Naive thymus-derived CD4-positive, alpha-beta T cell (primary cell): ENCODE data around the gene MDM2. TPM values are rescaled to one million over a fixed set of nuclear protein-coding genes. Genes with fewer than 3 reads are reported as not detected.

ENCODE experiments used
- ATAC-seq: fragments of 150-1000 bp; cut with Tn5 transposase; 2 replicates; pipeline ENCODE4 v1.10.0; 2021; ENCODE audit warnings: mild to moderate bottlenecking, moderate library complexity
- CTCF ChIA-PET: fragments of 350-600 bp; sonication (Branson Sonifier 250); formaldehyde crosslinking; loops from one replicate; lab custom pipeline; 2021; ENCODE audit warnings: antibody characterized with exemption; lab: Charles Lee
- POLR2A ChIA-PET: fragments of 350-600 bp; sonication (Branson Sonifier 250); formaldehyde crosslinking; loops from one replicate; lab custom pipeline; 2021; ENCODE audit warnings: antibody characterized with exemption, inconsistent platforms; lab: Charles Lee
- DNase-seq, 9 donors: peaks; one replicate each; pipeline versions ENCODE4 v3.0.0 to v3.0.0-alpha.2; 2020 to 2022; ENCODE audit warnings: mixed read lengths in 1 of 9
- H3K27ac ChIP-seq: one replicate; pipeline ENCODE4 v1.7.0; 2013; ENCODE audit warnings: mild to moderate bottlenecking, low read depth, low read length, moderate library complexity
- H3K27me3 ChIP-seq, 2 donors: one replicate each; pipeline ENCODE4 v1.7.0; 2013; ENCODE audit warnings: low read length in 2 of 2, mild to moderate bottlenecking in 2 of 2, moderate library complexity in 2 of 2; ENCODE audit not compliant: control insufficient read depth in 2 of 2, insufficient read depth in 2 of 2
- H3K36me3 ChIP-seq, 3 experiments: 1 replicate in 2 of 3; 2 replicates in 1 of 3; pipeline ENCODE4 v1.7.0; 2013; ENCODE audit warnings: low read length in 3 of 3, mild to moderate bottlenecking in 3 of 3, moderate library complexity in 1 of 3; ENCODE audit not compliant: insufficient read depth in 3 of 3, control insufficient read depth in 2 of 3
- H3K4me1 ChIP-seq, 2 donors: one replicate each; pipeline ENCODE4 v1.7.0; 2013; ENCODE audit warnings: low read length in 2 of 2, mild to moderate bottlenecking in 2 of 2, moderate library complexity in 1 of 2; ENCODE audit not compliant: control insufficient read depth in 2 of 2, insufficient read depth in 2 of 2
- H3K4me3 ChIP-seq: 2 replicates; pipeline ENCODE4 v1.7.0; 2013; ENCODE audit warnings: mild to moderate bottlenecking, low read length
- H3K9me3 ChIP-seq, 3 experiments: 1 replicate in 2 of 3; 2 replicates in 1 of 3; pipeline ENCODE4 v1.7.0; 2013; ENCODE audit warnings: low read length in 3 of 3; ENCODE audit not compliant: control insufficient read depth in 2 of 3
- H3K27ac Mint-ChIP-seq, 9 donors: one replicate each; pipeline ENCODE4 v1.8.0; 2020 to 2022; ENCODE audit warnings: mixed read lengths in 9 of 9, mild to moderate bottlenecking in 8 of 9, moderate library complexity in 5 of 9, inconsistent platforms in 2 of 9
- H3K27me3 Mint-ChIP-seq, 5 donors: one replicate each; pipeline ENCODE4 v1.8.0; 2021 to 2022; ENCODE audit warnings: mixed read lengths in 5 of 5, mild to moderate bottlenecking in 1 of 5
- H3K36me3 Mint-ChIP-seq, 5 donors: one replicate each; pipeline ENCODE4 v1.8.0; 2020 to 2022; ENCODE audit warnings: mixed read lengths in 5 of 5, mild to moderate bottlenecking in 3 of 5, inconsistent platforms in 1 of 5
- H3K4me1 Mint-ChIP-seq, 7 donors: one replicate each; pipeline ENCODE4 v1.8.0; 2020 to 2022; ENCODE audit warnings: mixed read lengths in 7 of 7, mild to moderate bottlenecking in 3 of 7, inconsistent platforms in 1 of 7
- H3K4me3 Mint-ChIP-seq, 10 donors: one replicate each; pipeline ENCODE4 v1.8.0; 2020 to 2022; ENCODE audit warnings: mild to moderate bottlenecking in 10 of 10, mixed read lengths in 10 of 10, moderate library complexity in 6 of 10, inconsistent platforms in 2 of 10
- H3K9me3 Mint-ChIP-seq, 11 donors: one replicate each; pipeline ENCODE4 v1.8.0; 2020 to 2022; ENCODE audit warnings: mixed read lengths in 11 of 11, mild to moderate bottlenecking in 4 of 11, inconsistent platforms in 1 of 11, moderate library complexity in 1 of 11
- intact Hi-C, 2 donors: fragments of 100-400 bp; cut with micrococcal nuclease; formaldehyde crosslinking; loops; one replicate each; pipeline ENCODE4 v1.15.1; 2023
- polyA plus RNA-seq, 2 donors: library from polyadenylated mRNA; unstranded; fragments of 300-500 nt; fragmentation: Illumina TruSeq; gene quantifications; one replicate each; pipeline ENCODE4 v1.2.3, GENCODE V29; 2021
- total RNA-seq, 6 experiments: library from RNA in 5 of 6; stranded (reverse) in 5 of 6; gene quantifications; 1 replicate in 5 of 6; 2 replicates in 1 of 6; pipeline ENCODE4 v1.2.3 and lab custom pipeline; 2021 to 2026

The MDM2 gene
- total and polyA plus RNA-seq, 7 experiments from 2014 or later: 14.5 to 271 (median 79.8) TPM

GRCh38 chr12:68891141-68891540 lies 83.2 kb downstream of the MDM2 start:
- ATAC-seq (no peak), DNase-seq (no peak)
- Mint-ChIP-seq H3K36me3 (peaks cover 0 to 5% (median 0%) of the 10 kb centered on the region in 5 donors), H3K4me1 (peaks cover 6 to 38% (median 15%) of the 10 kb centered on the region in 7 donors), H3K9me3 (peaks cover 0 to 1% (median 0%) of the 10 kb centered on the region in 11 donors), H3K27ac (peak overlapping the region in 1 of 9 donors; percentile 17), H3K4me3 (no peak overlapping the region), H3K27me3 (peaks cover 0 to 7% (median 0%) of the 10 kb centered on the region in 5 donors)
- ChIA-PET POLR2A (no interaction called here), CTCF (no interaction called here)
- Histone ChIP-seq H3K27ac (no peak overlapping the region), H3K4me3 (no peak overlapping the region), H3K27me3 (no peaks in the 10 kb centered on the region), H3K9me3 (no peaks in the 10 kb centered on the region), H3K36me3 (no peaks in the 10 kb centered on the region), H3K4me1 (no peaks in the 10 kb centered on the region)
- intact Hi-C loops: no loop called here

- H3K4me3 Mint-ChIP-seq: no peak overlapping the region
- intact Hi-C loops: no loop called here
- H3K27ac Mint-ChIP-seq: no peak overlapping the region
- Histone ChIP-seq H3K4me3 (no peak overlapping the region), H3K9me3 (no peaks in the 10 kb centered on the region), H3K4me1 (no peaks in the 10 kb centered on the region), H3K27ac (no peak overlapping the region), H3K36me3 (no peaks in the 10 kb centered on the region), H3K27me3 (no peaks in the 10 kb centered on the region)
- peaks cover 6 to 34% (median 15%) of the 10 kb centered on the region in 7 donors for H3K4me1 Mint-ChIP-seq
- POLR2A ChIA-PET: no interaction called here
- peaks cover 0 to 1% (median 0%) of the 10 kb centered on the region in 11 donors for H3K9me3 Mint-ChIP-seq
- peaks cover 0 to 14% (median 0%) of the 10 kb centered on the region in 5 donors for H3K27me3 Mint-ChIP-seq
- DNase-seq: no peak
- CTCF ChIA-PET: no interaction called here
- ATAC-seq: no peak
- H3K36me3 Mint-ChIP-seq: peaks cover 0 to 7% (median 0%) of the 10 kb centered on the region in 5 donors
Observed at GRCh38 chr12:68893201-68893600, 85.2 kb downstream of the MDM2 start.

GRCh38 chr12:68893741-68894140 lies 85.8 kb downstream of the MDM2 start:
- H3K4me1 Mint-ChIP-seq: peaks cover 6 to 28% (median 15%) of the 10 kb centered on the region in 7 donors
- no peak for ATAC-seq
- Histone ChIP-seq H3K36me3 (no peaks in the 10 kb centered on the region), H3K4me3 (no peak overlapping the region), H3K27ac (no peak overlapping the region), H3K27me3 (no peaks in the 10 kb centered on the region), H3K9me3 (no peaks in the 10 kb centered on the region), H3K4me1 (no peaks in the 10 kb centered on the region)
- ChIA-PET POLR2A (no interaction called here), CTCF (no interaction called here)
- peaks cover 0 to 14% (median 0%) of the 10 kb centered on the region in 5 donors for H3K27me3 Mint-ChIP-seq
- peaks cover 0 to 1% (median 0%) of the 10 kb centered on the region in 11 donors for H3K9me3 Mint-ChIP-seq
- peaks cover 0 to 7% (median 0%) of the 10 kb centered on the region in 5 donors for H3K36me3 Mint-ChIP-seq
- no peak overlapping the region for H3K4me3 Mint-ChIP-seq
- DNase-seq: no peak
- no peak overlapping the region for H3K27ac Mint-ChIP-seq
- intact Hi-C loops: no loop called here

GRCh38 chr12:68894276-68894855 lies 86.4 kb downstream of the MDM2 start:
- CTCF ChIA-PET: no interaction called here
- intact Hi-C loops: no loop called here
- no peak for DNase-seq
- POLR2A ChIA-PET: no interaction called here
- no peak overlapping the region for H3K27ac Mint-ChIP-seq
- Histone ChIP-seq H3K36me3 (no peaks in the 10 kb centered on the region), H3K27ac (no peak overlapping the region), H3K4me1 (no peaks in the 10 kb centered on the region), H3K27me3 (no peaks in the 10 kb centered on the region), H3K9me3 (no peaks in the 10 kb centered on the region), H3K4me3 (no peak overlapping the region)
- H3K9me3 Mint-ChIP-seq: peaks cover 0 to 1% (median 0%) of the 10 kb centered on the region in 11 donors
- H3K4me1 Mint-ChIP-seq: peaks cover 6 to 26% (median 15%) of the 10 kb centered on the region in 7 donors
- ATAC-seq: no peak
- H3K27me3 Mint-ChIP-seq: peaks cover 0 to 14% (median 0%) of the 10 kb centered on the region in 5 donors
- peaks cover 0 to 7% (median 0%) of the 10 kb centered on the region in 5 donors for H3K36me3 Mint-ChIP-seq
- H3K4me3 Mint-ChIP-seq: no peak overlapping the region

- POLR2A ChIA-PET: no interaction called here
- CTCF ChIA-PET: no interaction called here
Observed at GRCh38 chr12:68896881-68897540, 89.0 kb downstream of the MDM2 start.

GRCh38 chr12:68899251-68899771 lies 91.3 kb downstream of the MDM2 start:
- Mint-ChIP-seq H3K9me3 (no peaks in the 10 kb centered on the region), H3K4me1 (no peaks in the 10 kb centered on the region), H3K4me3 (no peak overlapping the region), H3K27ac (no peak overlapping the region), H3K36me3 (peaks cover 0 to 7% (median 0%) of the 10 kb centered on the region in 5 donors), H3K27me3 (peaks cover 0 to 14% (median 0%) of the 10 kb centered on the region in 5 donors)
- no peak for ATAC-seq
- no peak overlapping the region for H3K27ac ChIP-seq
- H3K9me3 ChIP-seq: no peaks in the 10 kb centered on the region
- H3K27me3 ChIP-seq: no peaks in the 10 kb centered on the region
- no peaks in the 10 kb centered on the region for H3K36me3 ChIP-seq
- DNase-seq: no peak
- ChIA-PET POLR2A (no interaction called here), CTCF (no interaction called here)
- no peak overlapping the region for H3K4me3 ChIP-seq
- intact Hi-C loops: no loop called here
- no peaks in the 10 kb centered on the region for H3K4me1 ChIP-seq

More at GRCh38 chr12:68896881-68897540, 89.0 kb downstream of the MDM2 start:
- Mint-ChIP-seq H3K4me1 (peaks cover 3 to 5% (median 4%) of the 10 kb centered on the region in 7 donors), H3K27ac (no peak overlapping the region), H3K9me3 (peaks cover 0 to 1% (median 0%) of the 10 kb centered on the region in 11 donors), H3K36me3 (peaks cover 0 to 7% (median 0%) of the 10 kb centered on the region in 5 donors), H3K27me3 (peaks cover 0 to 14% (median 0%) of the 10 kb centered on the region in 5 donors), H3K4me3 (no peak overlapping the region)
- H3K27me3 ChIP-seq: no peaks in the 10 kb centered on the region
- no peaks in the 10 kb centered on the region for H3K36me3 ChIP-seq
- no peak overlapping the region for H3K27ac ChIP-seq
- ATAC-seq (no peak), DNase-seq (no peak)
- no peaks in the 10 kb centered on the region for H3K9me3 ChIP-seq
- intact Hi-C loops: no loop called here
- H3K4me1 ChIP-seq: no peaks in the 10 kb centered on the region
- H3K4me3 ChIP-seq: no peak overlapping the region
